Left ventricle myocardium inferior (tissue), 1 donor: ENCODE results near the gene DLK1. TPM values are rescaled to one million over a fixed set of nuclear protein-coding genes. Genes with fewer than 3 reads are reported as not detected.

Source experiments
- DNase-seq: peaks from one replicate; pipeline ENCODE4 v3.0.0-alpha.2; 2020
- H3K27ac ChIP-seq: fragments of 200-600 bp; replicated peaks from 2 replicates; pipeline ENCODE4 v1.8.0; 2021
- H3K27me3 ChIP-seq: fragments of 200-600 bp; 2 replicates; pipeline ENCODE4 v1.8.0; 2021; ENCODE audit warnings: low read depth
- H3K36me3 ChIP-seq: fragments of 200-600 bp; 2 replicates; pipeline ENCODE4 v1.8.0; 2021
- H3K4me1 ChIP-seq: fragments of 200-600 bp; 2 replicates; pipeline ENCODE4 v1.8.0; 2021
- H3K4me3 ChIP-seq: fragments of 200-600 bp; 2 replicates; pipeline ENCODE4 v1.8.0; 2021; ENCODE audit warnings: mild to moderate bottlenecking, moderate library complexity
- H3K9me3 ChIP-seq: fragments of 200-600 bp; replicated peaks from 2 replicates; pipeline ENCODE4 v1.8.0; 2021
- intact Hi-C: fragments of 100-400 bp; cut with micrococcal nuclease; formaldehyde crosslinking; loops from one replicate; pipeline ENCODE4 v1.11.0; 2022
- total RNA-seq: library from RNA; stranded (reverse); fragmentation: NEBNext Ultra II Directional; extraction: Animal tissue kit (Norgen Biotek cat#: 25700); gene quantifications from one replicate; pipeline ENCODE4 v1.2.1, GENCODE V29; 2021
- TF ChIP-seq, protein P1 (sequence below): fragments of 200-600 bp; IDR thresholded peaks from 2 replicates; pipeline ENCODE4 v1.8.0; 2021; ENCODE audit warnings: antibody characterized with exemption, mild to moderate bottlenecking, borderline replicate concordance
- donor health status: DM: no; HTN: yes; CAD: no; lungs with severe emphysema.

Gene DLK1
- total RNA-seq, 1 donor from 2014 or later = 2.8 TPM

DNA sequence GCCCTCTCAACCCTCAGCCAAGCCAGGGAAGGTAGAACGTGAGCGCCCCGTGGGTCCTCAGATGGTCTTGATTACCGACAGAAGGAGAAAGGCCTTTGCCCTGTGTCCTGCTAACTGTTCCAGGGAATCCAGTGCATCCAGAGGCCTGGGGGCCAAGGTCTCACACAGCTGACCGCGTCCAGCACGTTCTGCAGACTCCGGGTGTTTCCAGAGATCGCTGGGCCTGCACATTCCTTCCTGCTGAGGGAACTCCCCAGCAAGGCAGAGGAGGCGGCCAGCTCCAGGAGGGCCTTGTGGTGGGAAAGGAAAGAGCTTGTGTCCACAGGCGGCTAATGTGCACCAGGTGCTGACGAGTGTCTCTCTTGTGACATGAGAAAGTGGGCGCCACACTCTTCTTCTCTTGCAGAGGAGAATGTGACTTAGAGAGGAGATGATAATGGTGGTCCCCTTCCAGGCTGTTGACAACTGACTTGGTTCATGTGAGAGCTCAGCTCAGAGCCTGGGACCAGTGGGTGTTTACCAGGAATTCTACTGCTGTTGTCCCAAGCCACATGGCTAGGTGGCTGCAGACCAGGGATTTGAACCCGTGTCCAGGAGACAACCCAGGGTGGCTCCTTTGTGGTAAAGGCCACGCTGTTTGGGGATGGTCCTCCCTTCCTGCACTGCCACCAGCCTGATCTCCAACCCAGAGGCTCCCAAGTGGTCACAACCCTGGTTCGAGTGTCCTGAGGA, 46.8 kb upstream of the DLK1 start:
- TF ChIP-seq, protein P1, sequence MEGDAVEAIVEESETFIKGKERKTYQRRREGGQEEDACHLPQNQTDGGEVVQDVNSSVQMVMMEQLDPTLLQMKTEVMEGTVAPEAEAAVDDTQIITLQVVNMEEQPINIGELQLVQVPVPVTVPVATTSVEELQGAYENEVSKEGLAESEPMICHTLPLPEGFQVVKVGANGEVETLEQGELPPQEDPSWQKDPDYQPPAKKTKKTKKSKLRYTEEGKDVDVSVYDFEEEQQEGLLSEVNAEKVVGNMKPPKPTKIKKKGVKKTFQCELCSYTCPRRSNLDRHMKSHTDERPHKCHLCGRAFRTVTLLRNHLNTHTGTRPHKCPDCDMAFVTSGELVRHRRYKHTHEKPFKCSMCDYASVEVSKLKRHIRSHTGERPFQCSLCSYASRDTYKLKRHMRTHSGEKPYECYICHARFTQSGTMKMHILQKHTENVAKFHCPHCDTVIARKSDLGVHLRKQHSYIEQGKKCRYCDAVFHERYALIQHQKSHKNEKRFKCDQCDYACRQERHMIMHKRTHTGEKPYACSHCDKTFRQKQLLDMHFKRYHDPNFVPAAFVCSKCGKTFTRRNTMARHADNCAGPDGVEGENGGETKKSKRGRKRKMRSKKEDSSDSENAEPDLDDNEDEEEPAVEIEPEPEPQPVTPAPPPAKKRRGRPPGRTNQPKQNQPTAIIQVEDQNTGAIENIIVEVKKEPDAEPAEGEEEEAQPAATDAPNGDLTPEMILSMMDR = no peak
- Histone ChIP-seq H3K9me3 (no peaks in the 10 kb centered on the region), H3K4me1 (peaks cover 51% of the 10 kb centered on the region), H3K36me3 (no peaks in the 10 kb centered on the region), H3K27me3 (peaks cover 73% of the 10 kb centered on the region), H3K4me3 (no peak overlapping the region), H3K27ac (peak overlapping the region; percentile 81)
- peak; percentile 72 for DNase-seq
- intact Hi-C loops = no loop called here

GRCh38 chr14:100680439-100681051, 46.1 kb upstream of the DLK1 start:
- peaks cover 51% of the 10 kb centered on the region for H3K4me1 ChIP-seq

DNA sequence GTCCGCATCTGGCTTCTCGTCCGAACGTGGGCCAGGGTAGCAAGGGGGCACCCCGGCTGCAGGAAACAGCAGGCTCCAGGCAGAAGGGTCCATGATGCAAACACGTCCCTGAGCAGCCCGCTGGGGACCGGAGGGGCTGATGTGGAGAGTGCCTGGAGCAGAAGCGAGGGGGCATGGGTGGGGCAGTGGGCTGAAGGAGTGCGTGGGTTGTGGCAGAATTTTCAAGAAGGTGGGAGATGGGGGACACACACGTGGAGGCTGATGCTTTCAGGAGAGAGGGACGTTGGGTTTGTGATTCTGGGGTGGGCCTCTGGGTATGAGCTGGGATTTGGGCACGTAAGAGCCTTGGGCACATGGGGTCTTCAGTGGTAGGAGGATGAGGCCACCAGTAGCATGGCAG, 45.6 kb upstream of the DLK1 start:
- Histone ChIP-seq H3K27ac (peak overlapping the region; percentile 81), H3K4me1 (peaks cover 47% of the 10 kb centered on the region)
- TF ChIP-seq, protein P1 = no peak

More at GRCh38 chr14:100680439-100681051, 46.1 kb upstream of the DLK1 start:
- TF ChIP-seq, protein P1 = no peak
- Histone ChIP-seq H3K27ac (peak overlapping the region; percentile 81), H3K27me3 (peaks cover 67% of the 10 kb centered on the region), H3K4me3 (no peak overlapping the region), H3K36me3 (no peaks in the 10 kb centered on the region), H3K9me3 (no peaks in the 10 kb centered on the region)
- intact Hi-C loops = no loop called here
- DNase-seq = no peak

GRCh38 chr14:100682749-100683148, 43.9 kb upstream of the DLK1 start:
- Histone ChIP-seq H3K36me3 (no peaks in the 10 kb centered on the region), H3K9me3 (no peaks in the 10 kb centered on the region), H3K27me3 (peaks cover 58% of the 10 kb centered on the region), H3K4me3 (no peak overlapping the region), H3K27ac (no peak overlapping the region), H3K4me1 (peaks cover 30% of the 10 kb centered on the region)
- TF ChIP-seq, protein P1 = no peak
- no peak for DNase-seq
- intact Hi-C loops = no loop called here

More for the DNA sequence above, 45.6 kb upstream of the DLK1 start:
- no peak for DNase-seq
- Histone ChIP-seq H3K27me3 (peaks cover 62% of the 10 kb centered on the region), H3K9me3 (no peaks in the 10 kb centered on the region), H3K36me3 (no peaks in the 10 kb centered on the region), H3K4me3 (no peak overlapping the region)
- intact Hi-C loops = no loop called here

- no peak for DNase-seq
- intact Hi-C loops = no loop called here
Measured at GRCh38 chr14:100683578-100683977, 43.1 kb upstream of the DLK1 start.

More at GRCh38 chr14:100683578-100683977, 43.1 kb upstream of the DLK1 start:
- H3K27me3 ChIP-seq = peaks cover 59% of the 10 kb centered on the region
- peaks cover 22% of the 10 kb centered on the region for H3K4me1 ChIP-seq
- H3K27ac ChIP-seq = no peak overlapping the region
- H3K9me3 ChIP-seq = no peaks in the 10 kb centered on the region
- TF ChIP-seq, protein P1 = no peak
- no peak overlapping the region for H3K4me3 ChIP-seq
- no peaks in the 10 kb centered on the region for H3K36me3 ChIP-seq
